Mucosa of descending colon (tissue), 3 donors: Measurements from ENCODE around the gene BRS3. TPM values are rescaled to one million over a fixed set of nuclear protein-coding genes. Genes with fewer than 3 reads are reported as not detected.

Experiments used
- ATAC-seq: fragments of 200-7000 bp; cut with Tn5 transposase; one replicate; pipeline ENCODE4 v1.9.1; 2020; ENCODE audit warnings: mild to moderate bottlenecking, moderate library complexity
- DNase-seq, 3 donors: peaks; one replicate each; pipeline ENCODE4 v3.0.0-alpha.2; 2020
- H3K36me3 ChIP-seq: fragments of 200-600 bp; one replicate; pipeline ENCODE4 v1.8.0; 2021; ENCODE audit warnings: low read depth, mild to moderate bottlenecking
- H3K4me1 ChIP-seq: fragments of 200-600 bp; one replicate; pipeline ENCODE4 v1.8.0; 2021; ENCODE audit warnings: low read depth, mild to moderate bottlenecking
- H3K4me3 ChIP-seq: fragments of 200-600 bp; one replicate; pipeline ENCODE4 v1.8.0; 2021; ENCODE audit warnings: mild to moderate bottlenecking
- H3K9me3 ChIP-seq: fragments of 200-600 bp; one replicate; pipeline ENCODE4 v1.8.0; 2021; ENCODE audit warnings: mild to moderate bottlenecking
- intact Hi-C, 2 donors: fragments of 100-400 bp; cut with DNase I in 1 of 2; cut with micrococcal nuclease in 1 of 2; formaldehyde crosslinking; loops; one replicate each; pipeline versions ENCODE4 v1.11.0 to v1.11.1; 2022; cut with DNase I, micrococcal nuclease
- total RNA-seq, 3 donors: library from RNA; stranded (reverse); fragmentation: NEBNext Ultra II Directional in 2 of 3; extraction: Animal tissue kit (Norgen Biotek cat#: 25700) in 2 of 3; gene quantifications; one replicate each; pipeline versions ENCODE4 v1.2.1 to v1.2.4, GENCODE V29; 2021 to 2023
- TF ChIP-seq, protein P1 (sequence below): fragments of 200-600 bp; IDR thresholded peaks from one replicate; pipeline ENCODE4 v1.8.0; 2022; ENCODE audit warnings: antibody characterized with exemption, mild to moderate bottlenecking
- donor health status: DM: no; HTN: no; CAD: no; lungs with moderate emphysema.
- donor health status: DM: no; HTN: no; CAD: no.
- donor health status: DM: no; HTN: yes; CAD: no.

The BRS3 gene
- total RNA-seq, 3 donors from 2014 or later, result not detected

GRCh38 chrX:136475236-136475635 is 12.5 kb upstream of the BRS3 start:
- ATAC-seq, result no peak
- H3K36me3 ChIP-seq, result no peaks in the 10 kb centered on the region

GRCh38 chrX:136476501-136476900 is 11.2 kb upstream of the BRS3 start:
- H3K36me3 ChIP-seq, result no peaks in the 10 kb centered on the region
- no peak overlapping the region for H3K4me3 ChIP-seq
- intact Hi-C loops, result no loop called here
- TF ChIP-seq, protein P1, sequence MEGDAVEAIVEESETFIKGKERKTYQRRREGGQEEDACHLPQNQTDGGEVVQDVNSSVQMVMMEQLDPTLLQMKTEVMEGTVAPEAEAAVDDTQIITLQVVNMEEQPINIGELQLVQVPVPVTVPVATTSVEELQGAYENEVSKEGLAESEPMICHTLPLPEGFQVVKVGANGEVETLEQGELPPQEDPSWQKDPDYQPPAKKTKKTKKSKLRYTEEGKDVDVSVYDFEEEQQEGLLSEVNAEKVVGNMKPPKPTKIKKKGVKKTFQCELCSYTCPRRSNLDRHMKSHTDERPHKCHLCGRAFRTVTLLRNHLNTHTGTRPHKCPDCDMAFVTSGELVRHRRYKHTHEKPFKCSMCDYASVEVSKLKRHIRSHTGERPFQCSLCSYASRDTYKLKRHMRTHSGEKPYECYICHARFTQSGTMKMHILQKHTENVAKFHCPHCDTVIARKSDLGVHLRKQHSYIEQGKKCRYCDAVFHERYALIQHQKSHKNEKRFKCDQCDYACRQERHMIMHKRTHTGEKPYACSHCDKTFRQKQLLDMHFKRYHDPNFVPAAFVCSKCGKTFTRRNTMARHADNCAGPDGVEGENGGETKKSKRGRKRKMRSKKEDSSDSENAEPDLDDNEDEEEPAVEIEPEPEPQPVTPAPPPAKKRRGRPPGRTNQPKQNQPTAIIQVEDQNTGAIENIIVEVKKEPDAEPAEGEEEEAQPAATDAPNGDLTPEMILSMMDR, result no peak
- H3K4me1 ChIP-seq, result no peaks in the 10 kb centered on the region
- no peaks in the 10 kb centered on the region for H3K9me3 ChIP-seq
- ATAC-seq, result no peak
- DNase-seq, result no peak

More at GRCh38 chrX:136475236-136475635, 12.5 kb upstream of the BRS3 start:
- intact Hi-C loops, result no loop called here
- H3K4me1 ChIP-seq, result no peaks in the 10 kb centered on the region
- TF ChIP-seq, protein P1, result no peak
- H3K4me3 ChIP-seq, result no peak overlapping the region
- H3K9me3 ChIP-seq, result no peaks in the 10 kb centered on the region
- DNase-seq, result no peak

- TF ChIP-seq, protein P1, result no peak
- intact Hi-C loops, result no loop called here
- DNase-seq (no peak), ATAC-seq (no peak)
- Histone ChIP-seq H3K4me3 (no peak overlapping the region), H3K4me1 (no peaks in the 10 kb centered on the region), H3K9me3 (no peaks in the 10 kb centered on the region), H3K36me3 (no peaks in the 10 kb centered on the region)
Observed at GRCh38 chrX:136477026-136477425, 10.7 kb upstream of the BRS3 start.

GRCh38 chrX:136480383-136480782 is 7.4 kb upstream of the BRS3 start:
- Histone ChIP-seq H3K36me3 (no peaks in the 10 kb centered on the region), H3K4me1 (no peaks in the 10 kb centered on the region), H3K9me3 (no peaks in the 10 kb centered on the region), H3K4me3 (no peak overlapping the region)
- intact Hi-C loops, result no loop called here
- ATAC-seq (no peak), DNase-seq (no peak)
- TF ChIP-seq, protein P1, result no peak

DNA sequence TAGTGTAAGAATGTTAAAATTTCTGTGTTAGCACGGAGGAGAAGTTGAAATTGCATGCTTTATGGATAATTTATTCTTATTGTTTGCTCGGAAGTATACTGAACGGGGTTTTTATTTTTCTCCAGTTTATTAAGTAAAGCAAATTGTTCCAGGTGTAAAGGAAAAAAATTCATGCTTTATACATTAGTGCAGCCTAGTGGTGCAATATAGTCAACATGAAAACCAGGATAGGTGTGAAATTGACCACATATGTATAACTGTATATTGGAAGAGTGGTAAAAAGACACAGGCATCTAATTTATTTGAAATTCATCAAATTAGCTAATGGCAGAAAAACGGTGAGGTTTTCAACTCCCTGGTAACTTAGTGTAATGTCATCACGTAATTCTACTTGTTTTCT is 959 bp downstream of the BRS3 start:
- ATAC-seq (no peak), DNase-seq (no peak)
- no peaks in the 10 kb centered on the region for H3K4me1 ChIP-seq
- intact Hi-C loops, result no loop called here
- TF ChIP-seq, protein P1, result no peak
- H3K36me3 ChIP-seq, result no peaks in the 10 kb centered on the region
- no peaks in the 10 kb centered on the region for H3K9me3 ChIP-seq
- no peak overlapping the region for H3K4me3 ChIP-seq

- TF ChIP-seq, protein P1, result no peak
- no peaks in the 10 kb centered on the region for H3K9me3 ChIP-seq
- no peak overlapping the region for H3K4me3 ChIP-seq
- ATAC-seq (no peak), DNase-seq (no peak)
- no peaks in the 10 kb centered on the region for H3K4me1 ChIP-seq
- no peaks in the 10 kb centered on the region for H3K36me3 ChIP-seq
- intact Hi-C loops, result no loop called here
Observed at GRCh38 chrX:136491832-136492231, 4.1 kb downstream of the BRS3 start.
